ENCODE measurements around the gene MATCAP1.

The MATCAP1 gene

GRCh38 chr16:67183627-67184452 lies at the start of gene MATCAP1:
TSS of gene MATCAP1 (minus strand) at chr16:67183963. CDS start at chr16:67180610, 3,353 bp downstream.
- H3K4me3 ChIP-seq (ENCODE audit: low read depth, low read length) = peak within 1 kb of the TSS; percentile 95

- H3K4me3 ChIP-seq (ENCODE audit: low read depth, low read length) = no peak overlapping the region
These were observed 47.3 kb upstream of the MATCAP1 start for GRCh38 chr16:67230809-67231660.

GRCh38 chr16:67229906-67230808 lies 46.4 kb upstream of the MATCAP1 start:
- no peak overlapping the region for H3K4me3 ChIP-seq (ENCODE audit: low read depth, low read length)

- H3K4me3 ChIP-seq (ENCODE audit: low read depth, low read length) = no peak overlapping the region
These were observed 45.1 kb upstream of the MATCAP1 start for GRCh38 chr16:67228905-67229304.

- no peak overlapping the region for H3K4me3 ChIP-seq (ENCODE audit: low read depth, low read length)
These were observed 44.4 kb upstream of the MATCAP1 start for GRCh38 chr16:67228034-67228785.

- peak overlapping the region; percentile 95 for H3K4me3 ChIP-seq (ENCODE audit: low read depth, low read length)
These were observed 43.8 kb upstream of the MATCAP1 start for GRCh38 chr16:67227567-67227921.

- peak within 1 kb of the TSS; percentile 95 for H3K4me3 ChIP-seq (ENCODE audit: low read depth, low read length)
These were observed 43.2 kb upstream of the MATCAP1 start, which contains the start of gene TMEM208 for GRCh38 chr16:67226804-67227566. TSS of gene TMEM208 (plus strand) at chr16:67227130. CDS start at chr16:67227219, 89 bp downstream.

- peak overlapping the region; percentile 95 for H3K4me3 ChIP-seq (ENCODE audit: low read depth, low read length)
These were observed 42.6 kb upstream of the MATCAP1 start for GRCh38 chr16:67226295-67226803.

GRCh38 chr16:67223992-67224391 lies 40.2 kb upstream of the MATCAP1 start:
- H3K4me3 ChIP-seq (ENCODE audit: low read depth, low read length) = no peak overlapping the region

GRCh38 chr16:67216612-67217490 lies 33.1 kb upstream of the MATCAP1 start:
- H3K4me3 ChIP-seq (ENCODE audit: low read depth, low read length) = no peak overlapping the region

- H3K4me3 ChIP-seq (ENCODE audit: low read depth, low read length) = no peak overlapping the region
These were observed 31.9 kb upstream of the MATCAP1 start for GRCh38 chr16:67215706-67216105.

GRCh38 chr16:67213197-67214019 lies 29.6 kb upstream of the MATCAP1 start:
- H3K4me3 ChIP-seq (ENCODE audit: low read depth, low read length) = no peak overlapping the region

- H3K4me3 ChIP-seq (ENCODE audit: low read depth, low read length) = no peak overlapping the region
These were observed 29.0 kb upstream of the MATCAP1 start for GRCh38 chr16:67212766-67213165.

GRCh38 chr16:67211674-67212073 lies 27.9 kb upstream of the MATCAP1 start:
- H3K4me3 ChIP-seq (ENCODE audit: low read depth, low read length) = no peak overlapping the region

GRCh38 chr16:67210069-67210937 lies 26.5 kb upstream of the MATCAP1 start:
- no peak overlapping the region for H3K4me3 ChIP-seq (ENCODE audit: low read depth, low read length)

- H3K4me3 ChIP-seq (ENCODE audit: low read depth, low read length) = no peak overlapping the region
These were observed 25.8 kb upstream of the MATCAP1 start for GRCh38 chr16:67209565-67209964.

Data from iPS-11a (cell line).